Liver (tissue), 9 donors: Measurements from ENCODE around the gene FAM227B. TPM values are rescaled to one million over a fixed set of nuclear protein-coding genes. Genes with fewer than 3 reads are reported as not detected.

Experiments
- DNase-seq: peaks from one replicate; pipeline ENCODE4 v3.0.0-alpha.2; 2017; ENCODE audit warnings: low spot score
- H3K27ac ChIP-seq, 2 donors: one replicate each; pipeline ENCODE4 v1.7.0; 2013; ENCODE audit warnings: inconsistent platforms in 2 of 2, low read length in 2 of 2, control low read depth in 1 of 2, low read depth in 1 of 2, mild to moderate bottlenecking in 1 of 2
- H3K27me3 ChIP-seq, 4 donors: one replicate each; pipeline versions ENCODE4 v1.6.1 to v1.7.0; 2013; ENCODE audit warnings: low read length in 3 of 4, inconsistent platforms in 1 of 4, mild to moderate bottlenecking in 1 of 4, moderate library complexity in 1 of 4; ENCODE audit not compliant: control insufficient read depth in 4 of 4, insufficient read depth in 4 of 4
- H3K36me3 ChIP-seq, 4 donors: one replicate each; pipeline versions ENCODE4 v1.6.1 to v1.7.0; 2013; ENCODE audit warnings: low read length in 3 of 4, mild to moderate bottlenecking in 3 of 4, low read depth in 1 of 4, moderate library complexity in 1 of 4; ENCODE audit not compliant: control insufficient read depth in 4 of 4, insufficient read depth in 3 of 4
- H3K4me1 ChIP-seq, 4 donors: one replicate each; pipeline versions ENCODE4 v1.6.1 to v1.7.0; 2013; ENCODE audit warnings: low read length in 3 of 4, mild to moderate bottlenecking in 3 of 4, moderate library complexity in 1 of 4; ENCODE audit not compliant: control insufficient read depth in 4 of 4, insufficient read depth in 4 of 4
- H3K4me3 ChIP-seq, 3 donors: one replicate each; pipeline versions ENCODE4 v1.6.1 to v1.7.0; 2013; ENCODE audit warnings: low read length in 3 of 3, control low read depth in 1 of 3, low read depth in 1 of 3, mild to moderate bottlenecking in 1 of 3
- H3K9ac ChIP-seq, 2 donors: one replicate each; pipeline ENCODE4 v1.7.0; 2013; ENCODE audit warnings: low read length in 2 of 2, mild to moderate bottlenecking in 2 of 2, moderate library complexity in 2 of 2, control low read depth in 1 of 2, low read depth in 1 of 2
- H3K9me3 ChIP-seq, 4 donors: one replicate each; pipeline versions ENCODE4 v1.6.1 to v1.7.0; 2013; ENCODE audit warnings: low read length in 3 of 4; ENCODE audit not compliant: control insufficient read depth in 4 of 4
- EGR1 ChIP-seq, 2 donors: IDR thresholded peaks; 2 replicates each; pipeline ENCODE4 v1.6.1; 2016 to 2018; ENCODE audit warnings: antibody characterized with exemption in 2 of 2, low read depth in 2 of 2
- FOXA2 ChIP-seq: IDR thresholded peaks from 2 replicates; pipeline ENCODE4 v1.6.1; 2016; ENCODE audit warnings: antibody characterized with exemption
- GABPA ChIP-seq, 2 donors: IDR thresholded peaks in 1 of 2; conservative IDR thresholded peaks in 1 of 2; 2 replicates each; pipeline ENCODE4 v1.6.1; 2016; ENCODE audit warnings: antibody characterized with exemption in 2 of 2, mild to moderate bottlenecking in 1 of 2, moderate library complexity in 1 of 2
- HNF4A ChIP-seq, 2 donors: conservative IDR thresholded peaks; 2 replicates each; pipeline ENCODE4 v1.6.1; 2016; ENCODE audit warnings: antibody characterized with exemption in 2 of 2, mild to moderate bottlenecking in 2 of 2
- HNF4G ChIP-seq: IDR thresholded peaks from 2 replicates; pipeline ENCODE4 v1.6.1; 2016; ENCODE audit warnings: antibody characterized with exemption
- NR2F2 ChIP-seq: IDR thresholded peaks from 2 replicates; pipeline ENCODE4 v1.6.1; 2016; ENCODE audit warnings: antibody characterized with exemption
- RAD21 ChIP-seq, 2 donors: IDR thresholded peaks; 2 replicates each; pipeline ENCODE4 v1.6.1; 2016; ENCODE audit warnings: antibody characterized with exemption in 2 of 2, mild to moderate bottlenecking in 2 of 2
- RXRA ChIP-seq, 2 donors: IDR thresholded peaks; 2 replicates each; pipeline ENCODE4 v1.6.1; 2017 to 2018; ENCODE audit warnings: antibody characterized with exemption in 2 of 2, mild to moderate bottlenecking in 1 of 2
- SP1 ChIP-seq: IDR thresholded peaks from 2 replicates; pipeline ENCODE4 v1.6.1; 2018; ENCODE audit warnings: antibody characterized with exemption, mild to moderate bottlenecking
- TAF1 ChIP-seq: conservative IDR thresholded peaks from 2 replicates; pipeline ENCODE4 v1.6.1; 2016; ENCODE audit warnings: antibody characterized with exemption, mild to moderate bottlenecking
- YY1 ChIP-seq: IDR thresholded peaks from 2 replicates; pipeline ENCODE4 v1.6.1; 2016; ENCODE audit warnings: antibody characterized with exemption, mild to moderate bottlenecking
- polyA plus RNA-seq, 2 donors: library from polyadenylated mRNA; stranded (reverse) in 1 of 2; unstranded in 1 of 2; fragments of 200-250 nt in 1 of 2; fragments of >200 nt in 1 of 2; fragmentation: Nextera tagmentation in 1 of 2; extraction: Ambion mirVana in 1 of 2; gene quantifications; one replicate each; pipeline versions ENCODE4 v1.2.1 to v1.2.3, GENCODE V29; 2013 to 2015
- total RNA-seq, 2 donors: library from RNA; depleted of rRNA; stranded (reverse); fragments of >200 nt; gene quantifications; one replicate each; pipeline ENCODE4 v1.2.3, GENCODE V29; 2014
- TF ChIP-seq, protein P1 (sequence below): IDR thresholded peaks from 2 replicates; pipeline ENCODE4 v1.6.1; 2016; ENCODE audit warnings: antibody characterized with exemption
- TF ChIP-seq, protein P2 (sequence below): IDR thresholded peaks from 2 replicates; pipeline ENCODE4 v1.6.1; 2016; ENCODE audit warnings: antibody characterized with exemption
- TF ChIP-seq, protein P3 (sequence below): IDR thresholded peaks from 2 replicates; pipeline ENCODE4 v1.6.1; 2016; ENCODE audit warnings: antibody characterized with exemption
- TF ChIP-seq, protein P4 (sequence below): fragments of 150-350 bp; IDR thresholded peaks from 2 replicates; pipeline ENCODE4 v1.5.1; 2017; ENCODE audit warnings: improper control_type of control experiment, low read depth, low read length; ENCODE audit not compliant: missing input control
- donor health status: healthy.
- donor health status: healthy.
- donor health status: healthy.
- donor health status: healthy.
- donor health status: healthy.

Gene FAM227B
- total and polyA plus RNA-seq, 4 donors, result 1.3 to 5.1 (median 3.8) TPM

DNA sequence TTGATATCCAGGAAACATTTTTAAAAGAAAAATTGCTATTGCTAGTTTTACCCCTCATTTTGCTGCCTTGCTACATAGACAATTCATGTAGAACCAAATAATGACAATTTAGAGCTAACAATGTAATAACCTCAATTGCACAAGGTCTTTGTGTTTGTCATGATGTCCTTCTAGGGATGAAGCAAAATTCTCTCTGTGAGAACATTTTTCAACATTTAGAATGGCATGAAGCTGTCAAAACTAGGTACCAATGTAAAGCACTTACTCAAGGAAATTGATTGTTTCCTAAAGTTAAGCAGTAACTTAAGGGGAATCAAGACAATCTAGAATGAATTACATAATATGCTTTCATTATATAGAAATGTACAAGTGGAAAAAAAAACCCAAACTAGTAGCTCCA, 205.5 kb downstream of the FAM227B start:
- no peak for DNase-seq
- Histone ChIP-seq H3K9ac (no peak overlapping the region), H3K27ac (no peak overlapping the region), H3K9me3 (no peaks in the 10 kb centered on the region), H3K4me1 (peaks cover 0 to 1% (median 0%) of the 10 kb centered on the region in 4 donors), H3K27me3 (no peaks in the 10 kb centered on the region), H3K36me3 (no peaks in the 10 kb centered on the region), H3K4me3 (no peak overlapping the region)
- TF ChIP-seq, protein P1, sequence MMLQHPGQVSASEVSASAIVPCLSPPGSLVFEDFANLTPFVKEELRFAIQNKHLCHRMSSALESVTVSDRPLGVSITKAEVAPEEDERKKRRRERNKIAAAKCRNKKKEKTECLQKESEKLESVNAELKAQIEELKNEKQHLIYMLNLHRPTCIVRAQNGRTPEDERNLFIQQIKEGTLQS, result no peak
- TF ChIP-seq TAF1, result no peak
- no peak for TF ChIP-seq FOXA2
- TF ChIP-seq, protein P2, sequence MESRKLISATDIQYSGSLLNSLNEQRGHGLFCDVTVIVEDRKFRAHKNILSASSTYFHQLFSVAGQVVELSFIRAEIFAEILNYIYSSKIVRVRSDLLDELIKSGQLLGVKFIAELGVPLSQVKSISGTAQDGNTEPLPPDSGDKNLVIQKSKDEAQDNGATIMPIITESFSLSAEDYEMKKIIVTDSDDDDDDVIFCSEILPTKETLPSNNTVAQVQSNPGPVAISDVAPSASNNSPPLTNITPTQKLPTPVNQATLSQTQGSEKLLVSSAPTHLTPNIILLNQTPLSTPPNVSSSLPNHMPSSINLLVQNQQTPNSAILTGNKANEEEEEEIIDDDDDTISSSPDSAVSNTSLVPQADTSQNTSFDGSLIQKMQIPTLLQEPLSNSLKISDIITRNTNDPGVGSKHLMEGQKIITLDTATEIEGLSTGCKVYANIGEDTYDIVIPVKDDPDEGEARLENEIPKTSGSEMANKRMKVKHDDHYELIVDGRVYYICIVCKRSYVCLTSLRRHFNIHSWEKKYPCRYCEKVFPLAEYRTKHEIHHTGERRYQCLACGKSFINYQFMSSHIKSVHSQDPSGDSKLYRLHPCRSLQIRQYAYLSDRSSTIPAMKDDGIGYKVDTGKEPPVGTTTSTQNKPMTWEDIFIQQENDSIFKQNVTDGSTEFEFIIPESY, result no peak

DNA sequence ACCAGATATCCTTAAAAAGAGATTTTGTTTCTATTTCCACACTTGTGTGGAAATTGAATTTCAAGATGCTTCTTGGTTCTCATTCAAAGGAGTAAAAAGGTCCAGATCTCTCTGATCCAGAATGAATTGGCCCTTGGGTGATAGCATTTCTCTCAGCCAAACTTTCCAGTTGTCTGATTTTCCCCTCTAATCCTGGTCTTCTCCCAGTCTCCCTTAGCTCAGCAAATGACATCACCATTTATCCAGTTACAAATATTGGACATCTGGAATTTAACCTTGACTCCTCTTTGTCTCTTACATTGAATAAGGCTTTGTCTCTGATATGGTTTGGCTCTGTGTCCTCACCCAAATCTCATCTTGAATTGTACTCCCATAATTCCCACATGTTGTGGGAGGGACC, 207.8 kb downstream of the FAM227B start:
- no peak overlapping the region for H3K4me3 ChIP-seq
- H3K36me3 ChIP-seq, result no peaks in the 10 kb centered on the region
- peaks cover 0 to 1% (median 0%) of the 10 kb centered on the region in 4 donors for H3K4me1 ChIP-seq
- no peak overlapping the region for H3K9ac ChIP-seq
- no peak for DNase-seq
- H3K27ac ChIP-seq, result no peak overlapping the region
- H3K9me3 ChIP-seq, result no peaks in the 10 kb centered on the region
- TF ChIP-seq EGR1 (IDR thresholded peaks at IDR 0.05; ENCODE audit: low read depth in 2 of 2) (no peak), HNF4G (no peak), HNF4A (conservative IDR thresholded peaks at IDR 0.05) (no peak), FOXA2 (no peak), SP1 (no peak), NR2F2 (no peak), RAD21 (IDR thresholded peaks at IDR 0.05) (no peak), TAF1 (no peak), RXRA (IDR thresholded peaks at IDR 0.05) (no peak), YY1 (no peak), GABPA (IDR thresholded peaks at IDR 0.05 in 1 of 2, conservative IDR thresholded peaks at IDR 0.05 in 1 of 2) (no peak)
- TF ChIP-seq, protein P3, sequence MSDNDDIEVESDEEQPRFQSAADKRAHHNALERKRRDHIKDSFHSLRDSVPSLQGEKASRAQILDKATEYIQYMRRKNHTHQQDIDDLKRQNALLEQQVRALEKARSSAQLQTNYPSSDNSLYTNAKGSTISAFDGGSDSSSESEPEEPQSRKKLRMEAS, result no peak
- TF ChIP-seq, protein P2, result no peak
- TF ChIP-seq, protein P4, sequence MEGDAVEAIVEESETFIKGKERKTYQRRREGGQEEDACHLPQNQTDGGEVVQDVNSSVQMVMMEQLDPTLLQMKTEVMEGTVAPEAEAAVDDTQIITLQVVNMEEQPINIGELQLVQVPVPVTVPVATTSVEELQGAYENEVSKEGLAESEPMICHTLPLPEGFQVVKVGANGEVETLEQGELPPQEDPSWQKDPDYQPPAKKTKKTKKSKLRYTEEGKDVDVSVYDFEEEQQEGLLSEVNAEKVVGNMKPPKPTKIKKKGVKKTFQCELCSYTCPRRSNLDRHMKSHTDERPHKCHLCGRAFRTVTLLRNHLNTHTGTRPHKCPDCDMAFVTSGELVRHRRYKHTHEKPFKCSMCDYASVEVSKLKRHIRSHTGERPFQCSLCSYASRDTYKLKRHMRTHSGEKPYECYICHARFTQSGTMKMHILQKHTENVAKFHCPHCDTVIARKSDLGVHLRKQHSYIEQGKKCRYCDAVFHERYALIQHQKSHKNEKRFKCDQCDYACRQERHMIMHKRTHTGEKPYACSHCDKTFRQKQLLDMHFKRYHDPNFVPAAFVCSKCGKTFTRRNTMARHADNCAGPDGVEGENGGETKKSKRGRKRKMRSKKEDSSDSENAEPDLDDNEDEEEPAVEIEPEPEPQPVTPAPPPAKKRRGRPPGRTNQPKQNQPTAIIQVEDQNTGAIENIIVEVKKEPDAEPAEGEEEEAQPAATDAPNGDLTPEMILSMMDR, result no peak
- H3K27me3 ChIP-seq, result no peaks in the 10 kb centered on the region
